B cell (primary cell): ENCODE data around the gene MRPS2. TPM values are rescaled to one million over a fixed set of nuclear protein-coding genes. Genes with fewer than 3 reads are reported as not detected.

Source experiments
- ATAC-seq: fragments of 200-7000 bp; cut with Tn5 transposase; one replicate; pipeline ENCODE4 v1.10.0; 2021; ENCODE audit warnings: low read depth, mild to moderate bottlenecking, moderate number of reproducible peaks, moderate library complexity
- CTCF ChIA-PET: fragments of 350-600 bp; sonication (Branson Sonifier 250); formaldehyde crosslinking; loops from one replicate; lab custom pipeline; 2021; ENCODE audit warnings: antibody characterized with exemption, inconsistent platforms; lab: Charles Lee
- POLR2A ChIA-PET: fragments of 350-600 bp; sonication (Branson Sonifier 250); formaldehyde crosslinking; loops from one replicate; lab custom pipeline; 2021; ENCODE audit warnings: antibody characterized with exemption; lab: Charles Lee
- DNase-seq: peaks from one replicate; pipeline ENCODE4 v3.0.0; 2013
- H2AFZ ChIP-seq: 2 replicates; pipeline ENCODE4 v1.6.1; 2012; ENCODE audit warnings: mild to moderate bottlenecking, low read depth, low read length; ENCODE audit not compliant: insufficient read depth, poor library complexity, severe bottlenecking
- H3K27ac ChIP-seq, 2 donors: 1 replicate in 1 of 2; 2 replicates in 1 of 2; pipeline ENCODE4 v1.5.1; 2012 to 2013; ENCODE audit warnings: low read length in 2 of 2, mild to moderate bottlenecking in 2 of 2, moderate library complexity in 1 of 2
- H3K27me3 ChIP-seq, 4 experiments: fragments of 200-600 bp in 1 of 4; sonication (generic) in 1 of 4; replicated peaks in 1 of 4; 1 replicate in 2 of 4; 2 replicates in 2 of 4; pipeline versions ENCODE4 v1.6.1 to v1.7.0; 2013 to 2016; ENCODE audit warnings: low read length in 3 of 4, mild to moderate bottlenecking in 2 of 4, mixed read lengths in 1 of 4, moderate library complexity in 1 of 4; ENCODE audit not compliant: insufficient read depth in 4 of 4, control insufficient read depth in 3 of 4; ENCODE audit errors: control extremely low read depth in 1 of 4
- H3K36me3 ChIP-seq, 2 experiments: replicated peaks in 1 of 2; 1 replicate in 1 of 2; 2 replicates in 1 of 2; pipeline versions ENCODE4 v1.6.1 to v1.7.1; 2013; ENCODE audit warnings: low read length in 1 of 2; ENCODE audit not compliant: insufficient read depth in 2 of 2, control insufficient read depth in 1 of 2; ENCODE audit errors: control extremely low read depth in 1 of 2, extremely low read depth in 1 of 2
- H3K4me1 ChIP-seq, 2 donors: fragments of 200-600 bp in 1 of 2; sonication (generic) in 1 of 2; 1 replicate in 1 of 2; 2 replicates in 1 of 2; pipeline versions ENCODE4 v1.5.1 to v1.6.1; 2013 to 2017; ENCODE audit warnings: low read length in 2 of 2; ENCODE audit not compliant: control insufficient read depth in 2 of 2, insufficient read depth in 2 of 2
- H3K4me2 ChIP-seq: replicated peaks from 2 replicates; pipeline ENCODE3; 2012; ENCODE audit warnings: mild to moderate bottlenecking, low read depth, low read length; ENCODE audit not compliant: poor library complexity, severe bottlenecking
- H3K4me3 ChIP-seq, 5 experiments: fragments of 200-600 bp in 1 of 5; sonication (generic) in 1 of 5; 1 replicate in 3 of 5; 2 replicates in 2 of 5; pipeline versions ENCODE4 v1.5.1 to v1.7.0; 2011 to 2016; ENCODE audit warnings: low read length in 4 of 5, mild to moderate bottlenecking in 4 of 5, low read depth in 2 of 5, control low read depth in 1 of 5, moderate library complexity in 1 of 5; ENCODE audit not compliant: insufficient read depth in 1 of 5; ENCODE audit errors: control extremely low read depth in 1 of 5, extremely low read depth in 1 of 5
- H3K79me2 ChIP-seq: fragments of 200-600 bp; sonication (generic); one replicate; pipeline ENCODE4 v1.6.0; 2016; ENCODE audit warnings: low read length; ENCODE audit not compliant: control insufficient read depth, insufficient read depth
- H3K9ac ChIP-seq: fragments of 200-600 bp; sonication (generic); 2 replicates; pipeline ENCODE4 v1.6.1; 2017; ENCODE audit warnings: mild to moderate bottlenecking, low read length, moderate library complexity
- H3K9me3 ChIP-seq, 3 donors: one replicate each; pipeline versions ENCODE4 v1.6.1 to v1.7.1; 2013; ENCODE audit warnings: low read length in 2 of 3; ENCODE audit not compliant: control insufficient read depth in 2 of 3, insufficient read depth in 1 of 3; ENCODE audit errors: control extremely low read depth in 1 of 3
- H4K20me1 ChIP-seq: 2 replicates; pipeline ENCODE4 v1.6.0; 2012; ENCODE audit warnings: mild to moderate bottlenecking, low read length; ENCODE audit not compliant: insufficient read depth, control insufficient read depth, poor library complexity, severe bottlenecking
- H3K27ac Mint-ChIP-seq: one replicate; pipeline ENCODE4 v1.8.0; 2021; ENCODE audit warnings: mixed read lengths
- H3K27me3 Mint-ChIP-seq: one replicate; pipeline ENCODE4 v1.8.0; 2021; ENCODE audit warnings: mixed read lengths
- H3K4me1 Mint-ChIP-seq: one replicate; pipeline ENCODE4 v1.8.0; 2021; ENCODE audit warnings: mixed read lengths
- H3K4me3 Mint-ChIP-seq: one replicate; pipeline ENCODE4 v1.8.0; 2021; ENCODE audit warnings: mixed read lengths
- H3K9me3 Mint-ChIP-seq: one replicate; pipeline ENCODE4 v1.8.0; 2022; ENCODE audit warnings: mixed read lengths; ENCODE audit not compliant: insufficient read depth
- CTCF ChIP-seq: fragments of 200-600 bp; IDR thresholded peaks from one replicate; pipeline ENCODE4 v1.8.0; 2022; ENCODE audit warnings: antibody characterized with exemption, mild to moderate bottlenecking
- EZH2 ChIP-seq: IDR thresholded peaks from 2 replicates; pipeline ENCODE4 v1.6.1; 2012; ENCODE audit warnings: borderline replicate concordance, low read depth, mild to moderate bottlenecking, moderate library complexity, low read length; ENCODE audit not compliant: insufficient read depth, poor library complexity, severe bottlenecking
- WGBS: methylation state at CpG from one replicate; pipeline ENCODE4 v1.1.5; 2013; ENCODE audit warnings: missing lambda C conversion rate; ENCODE audit not compliant: insufficient coverage; 5-methylcytosine and 5-hydroxymethylcytosine counted together
- intact Hi-C: fragments of 100-400 bp; cut with micrococcal nuclease; formaldehyde crosslinking; loops from one replicate; pipeline ENCODE4 v1.10.0; 2022
- polyA plus RNA-seq: library from polyadenylated mRNA; depleted of rRNA; stranded (reverse); fragments of >200 nt; gene quantifications from 2 replicates; pipeline ENCODE4 v1.2.3, GENCODE V29; 2012
- total RNA-seq, 2 donors: library from RNA; stranded (reverse); fragments of 120-200 nt in 1 of 2; gene quantifications; 1 replicate in 1 of 2; 2 replicates in 1 of 2; pipeline versions ENCODE4 v1.2.3 to v1.2.4, GENCODE V29; 2013 to 2022

Gene MRPS2
- total and polyA plus RNA-seq, 2 donors (not counting 1 experiment from before 2014, with no cell fraction given): 26.7 to 55.1 TPM

DNA sequence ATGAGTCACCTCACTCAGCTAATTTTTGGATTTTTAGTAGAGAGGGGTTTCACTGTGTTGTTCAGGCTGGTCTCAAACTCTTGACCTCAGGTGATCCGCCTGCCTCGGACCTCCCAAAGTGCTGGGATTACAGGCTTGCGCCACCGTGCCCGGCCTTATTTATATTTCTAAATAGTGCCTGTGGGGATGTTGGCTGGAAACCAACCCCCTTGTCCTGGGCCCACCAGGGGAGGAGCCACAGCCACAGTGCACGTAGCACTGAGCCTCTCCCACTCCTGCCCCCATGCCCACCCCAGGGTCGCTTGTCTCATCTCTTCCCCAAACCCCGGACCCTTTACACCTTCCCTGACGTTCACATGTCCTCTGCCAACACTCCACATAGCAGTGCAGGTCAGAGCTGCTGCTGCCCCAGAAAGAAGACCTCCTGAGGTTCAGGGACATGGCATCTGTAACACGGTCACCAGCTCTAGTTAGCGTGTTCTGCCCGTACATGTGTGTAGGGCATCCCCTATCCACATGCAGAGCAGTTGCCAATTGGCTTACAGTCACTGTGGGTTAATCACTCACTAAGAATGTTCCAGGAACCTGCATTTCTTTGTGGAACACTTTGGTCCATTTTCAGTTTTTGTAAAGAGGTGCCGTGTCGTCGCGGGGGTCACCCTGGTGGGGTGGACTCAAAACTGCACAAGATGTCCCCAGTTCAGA, 10.2 kb upstream of the MRPS2 start:
- Histone ChIP-seq H4K20me1 (no peaks in the 10 kb centered on the region), H3K9ac (no peak overlapping the region), H3K27ac (no peak overlapping the region), H3K27me3 (no peaks in the 10 kb centered on the region), H3K79me2 (no peaks in the 10 kb centered on the region), H3K4me3 (no peak overlapping the region), H3K4me1 (no peaks in the 10 kb centered on the region), H3K36me3 (no peaks in the 10 kb centered on the region), H3K9me3 (no peaks in the 10 kb centered on the region), H2AFZ (no peak overlapping the region), H3K4me2 (no peak overlapping the region)
- Mint-ChIP-seq H3K27ac (no peak overlapping the region), H3K27me3 (no peaks in the 10 kb centered on the region), H3K9me3 (no peaks in the 10 kb centered on the region), H3K4me1 (no peaks in the 10 kb centered on the region), H3K4me3 (no peak overlapping the region)
- intact Hi-C loops: no loop called here
- ATAC-seq (no peak), DNase-seq (no peak)
- no peak for TF ChIP-seq CTCF
- no peak for TF ChIP-seq EZH2
- 93% methylated on average over 11 of the region's 16 CpGs for WGBS
- ChIA-PET CTCF (interaction anchor here (1.1 to 2.2 kb wide), 2 partner anchors 10 to 14 kb away, joined by 3 to 7 read pairs; no protein-coding TSS in a partner anchor), POLR2A (no interaction called here)

GRCh38 chr9:135490980-135491464, 9.5 kb upstream of the MRPS2 start:
- CTCF ChIA-PET: interaction anchor here (2.2 kb wide), 1 partner anchor 14 kb away, joined by 7 read pairs; no protein-coding TSS in a partner anchor
- TF ChIP-seq EZH2 (no peak), CTCF (no peak)

More at GRCh38 chr9:135490980-135491464, 9.5 kb upstream of the MRPS2 start:
- no peak for DNase-seq
- Histone ChIP-seq H3K27ac (no peak overlapping the region), H3K9me3 (no peaks in the 10 kb centered on the region), H3K4me1 (no peaks in the 10 kb centered on the region), H3K36me3 (no peaks in the 10 kb centered on the region), H3K79me2 (no peaks in the 10 kb centered on the region), H4K20me1 (no peaks in the 10 kb centered on the region), H3K27me3 (no peaks in the 10 kb centered on the region), H3K9ac (no peak overlapping the region), H2AFZ (no peak overlapping the region), H3K4me3 (no peak overlapping the region), H3K4me2 (no peak overlapping the region)
- H3K9me3 Mint-ChIP-seq: no peaks in the 10 kb centered on the region
- intact Hi-C loops: no loop called here
- H3K4me3 Mint-ChIP-seq: no peak overlapping the region
- no peaks in the 10 kb centered on the region for H3K27me3 Mint-ChIP-seq
- POLR2A ChIA-PET: no interaction called here
- no peaks in the 10 kb centered on the region for H3K4me1 Mint-ChIP-seq
- H3K27ac Mint-ChIP-seq: no peak overlapping the region
- WGBS: 97% methylated on average over 17 of the region's 18 CpGs
- no peak for ATAC-seq
